ENCODE results near the gene XKR7. TPM values are rescaled to one million over a fixed set of nuclear protein-coding genes. Genes with fewer than 3 reads are reported as not detected.

The XKR7 gene
- total RNA-seq, 1 donor: under 0.01 TPM

DNA sequence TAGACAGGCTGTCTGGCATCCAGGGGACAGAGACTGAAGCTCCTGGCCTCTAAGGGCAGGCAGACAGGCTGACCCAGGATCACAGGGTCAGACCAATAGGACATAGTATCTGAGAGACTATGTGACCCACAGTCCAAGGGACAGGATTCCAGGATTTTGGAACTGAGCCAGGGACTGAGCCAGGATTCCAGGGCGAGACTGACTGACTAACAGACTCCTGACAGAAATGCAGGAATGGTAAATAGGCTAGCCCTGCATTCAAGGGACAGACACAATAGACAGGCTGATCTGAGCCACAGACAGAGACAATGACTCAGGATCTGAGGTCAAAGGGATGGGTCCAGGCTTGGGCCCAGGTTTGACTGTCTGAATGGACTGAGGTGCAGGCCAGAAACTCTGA, 19.8 kb downstream of the XKR7 start:
- no peak for DNase-seq (ENCODE audit: insufficient read length, low spot score, missing footprints)
- Histone ChIP-seq H3K4me3 (ENCODE audit: insufficient read depth, low read length) (no peak overlapping the region), H2AFZ (ENCODE audit: low read length) (no peak overlapping the region), H4K20me1 (ENCODE audit: insufficient read depth, low read length) (no peaks in the 10 kb centered on the region), H3K4me1 (ENCODE audit: insufficient read depth, low read length) (no peaks in the 10 kb centered on the region), H3K27ac (ENCODE audit: low read depth, low read length) (no peak overlapping the region), H3K9me3 (ENCODE audit: low read depth, low read length) (no peaks in the 10 kb centered on the region), H3K27me3 (ENCODE audit: insufficient read depth, low read length) (no peaks in the 10 kb centered on the region), H3K36me3 (ENCODE audit: insufficient read depth, low read length) (no peaks in the 10 kb centered on the region), H3K79me2 (ENCODE audit: insufficient read depth, low read length) (no peaks in the 10 kb centered on the region), H3K4me2 (ENCODE audit: insufficient read depth, low read length) (no peak overlapping the region)
- TF ChIP-seq, protein P1, sequence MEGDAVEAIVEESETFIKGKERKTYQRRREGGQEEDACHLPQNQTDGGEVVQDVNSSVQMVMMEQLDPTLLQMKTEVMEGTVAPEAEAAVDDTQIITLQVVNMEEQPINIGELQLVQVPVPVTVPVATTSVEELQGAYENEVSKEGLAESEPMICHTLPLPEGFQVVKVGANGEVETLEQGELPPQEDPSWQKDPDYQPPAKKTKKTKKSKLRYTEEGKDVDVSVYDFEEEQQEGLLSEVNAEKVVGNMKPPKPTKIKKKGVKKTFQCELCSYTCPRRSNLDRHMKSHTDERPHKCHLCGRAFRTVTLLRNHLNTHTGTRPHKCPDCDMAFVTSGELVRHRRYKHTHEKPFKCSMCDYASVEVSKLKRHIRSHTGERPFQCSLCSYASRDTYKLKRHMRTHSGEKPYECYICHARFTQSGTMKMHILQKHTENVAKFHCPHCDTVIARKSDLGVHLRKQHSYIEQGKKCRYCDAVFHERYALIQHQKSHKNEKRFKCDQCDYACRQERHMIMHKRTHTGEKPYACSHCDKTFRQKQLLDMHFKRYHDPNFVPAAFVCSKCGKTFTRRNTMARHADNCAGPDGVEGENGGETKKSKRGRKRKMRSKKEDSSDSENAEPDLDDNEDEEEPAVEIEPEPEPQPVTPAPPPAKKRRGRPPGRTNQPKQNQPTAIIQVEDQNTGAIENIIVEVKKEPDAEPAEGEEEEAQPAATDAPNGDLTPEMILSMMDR (IDR thresholded peaks at IDR 0.05; ENCODE audit: extremely low read depth, low read depth, low read length): no peak

DNA sequence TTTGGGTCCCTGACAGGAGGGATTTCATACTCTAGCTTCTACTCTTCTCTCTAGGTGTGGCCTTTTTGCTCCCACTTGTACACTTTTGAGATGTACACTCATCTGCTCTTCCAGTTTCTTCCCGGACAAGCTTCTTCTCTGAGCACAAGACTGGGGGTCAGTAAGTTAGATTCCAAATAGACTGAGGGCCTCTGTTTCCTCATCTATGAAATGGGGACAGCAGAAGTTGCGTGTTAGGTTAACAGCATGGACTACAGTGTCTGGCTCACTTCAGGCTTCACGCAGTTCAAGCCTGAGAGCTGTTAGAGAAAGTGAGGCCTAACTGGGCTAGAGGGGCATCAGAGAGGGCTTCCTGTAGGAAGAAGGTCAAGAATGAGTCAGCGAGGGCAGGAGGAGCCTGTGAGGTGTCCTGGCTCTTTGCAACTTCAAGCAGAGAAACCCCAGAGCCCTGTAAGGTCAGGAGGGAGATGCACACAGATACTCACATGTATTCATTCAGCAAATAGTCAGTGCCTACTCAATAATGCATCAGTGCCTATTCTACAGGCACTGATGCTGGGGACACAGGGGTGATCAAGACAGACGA, 20.6 kb downstream of the XKR7 start:
- Histone ChIP-seq H3K4me1 (ENCODE audit: insufficient read depth, low read length) (no peaks in the 10 kb centered on the region), H4K20me1 (ENCODE audit: insufficient read depth, low read length) (no peaks in the 10 kb centered on the region), H3K79me2 (ENCODE audit: insufficient read depth, low read length) (no peaks in the 10 kb centered on the region), H3K9me3 (ENCODE audit: low read depth, low read length) (no peaks in the 10 kb centered on the region), H3K4me3 (ENCODE audit: insufficient read depth, low read length) (no peak overlapping the region), H2AFZ (ENCODE audit: low read length) (no peak overlapping the region), H3K36me3 (ENCODE audit: insufficient read depth, low read length) (no peaks in the 10 kb centered on the region), H3K27ac (ENCODE audit: low read depth, low read length) (no peak overlapping the region), H3K27me3 (ENCODE audit: insufficient read depth, low read length) (peaks cover under 1% of the 10 kb centered on the region), H3K4me2 (ENCODE audit: insufficient read depth, low read length) (no peak overlapping the region)
- TF ChIP-seq, protein P1 (IDR thresholded peaks at IDR 0.05; ENCODE audit: extremely low read depth, low read depth, low read length): no peak
- no peak for DNase-seq (ENCODE audit: insufficient read length, low spot score, missing footprints)

DNA sequence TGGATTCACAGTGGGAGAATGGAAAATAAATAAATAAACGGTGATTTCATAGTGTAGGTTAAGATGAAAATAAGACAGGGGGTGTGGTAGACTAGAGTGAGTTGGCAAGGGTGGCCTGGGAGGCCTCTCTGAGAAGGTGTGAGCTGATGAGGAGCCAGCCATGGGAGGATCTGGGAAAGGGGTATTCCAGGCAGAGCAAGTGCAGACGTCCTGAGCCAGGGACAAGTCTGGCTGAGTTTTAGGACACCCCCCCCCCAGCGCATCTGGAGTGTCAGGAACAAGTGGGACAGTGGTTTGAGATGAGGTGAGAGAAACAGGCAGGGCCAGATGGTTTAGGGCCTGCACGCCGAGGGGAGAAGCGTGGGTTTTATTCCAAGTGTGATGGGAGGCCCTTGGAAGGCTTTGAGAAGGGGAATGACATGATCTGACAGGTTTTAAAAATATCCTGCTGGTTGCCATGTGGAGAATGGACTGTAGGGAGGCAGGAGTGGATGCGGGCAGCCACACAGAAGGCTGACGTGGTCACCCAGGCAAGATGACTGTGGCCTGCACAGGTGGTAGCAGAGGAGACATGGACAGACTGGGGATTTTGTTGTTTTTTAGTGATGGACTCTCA, 21.2 kb downstream of the XKR7 start:
- TF ChIP-seq, protein P1 (IDR thresholded peaks at IDR 0.05; ENCODE audit: extremely low read depth, low read depth, low read length): no peak
- H3K27ac ChIP-seq (ENCODE audit: low read depth, low read length): no peak overlapping the region
- DNase-seq (ENCODE audit: insufficient read length, low spot score, missing footprints): no peak

DNA sequence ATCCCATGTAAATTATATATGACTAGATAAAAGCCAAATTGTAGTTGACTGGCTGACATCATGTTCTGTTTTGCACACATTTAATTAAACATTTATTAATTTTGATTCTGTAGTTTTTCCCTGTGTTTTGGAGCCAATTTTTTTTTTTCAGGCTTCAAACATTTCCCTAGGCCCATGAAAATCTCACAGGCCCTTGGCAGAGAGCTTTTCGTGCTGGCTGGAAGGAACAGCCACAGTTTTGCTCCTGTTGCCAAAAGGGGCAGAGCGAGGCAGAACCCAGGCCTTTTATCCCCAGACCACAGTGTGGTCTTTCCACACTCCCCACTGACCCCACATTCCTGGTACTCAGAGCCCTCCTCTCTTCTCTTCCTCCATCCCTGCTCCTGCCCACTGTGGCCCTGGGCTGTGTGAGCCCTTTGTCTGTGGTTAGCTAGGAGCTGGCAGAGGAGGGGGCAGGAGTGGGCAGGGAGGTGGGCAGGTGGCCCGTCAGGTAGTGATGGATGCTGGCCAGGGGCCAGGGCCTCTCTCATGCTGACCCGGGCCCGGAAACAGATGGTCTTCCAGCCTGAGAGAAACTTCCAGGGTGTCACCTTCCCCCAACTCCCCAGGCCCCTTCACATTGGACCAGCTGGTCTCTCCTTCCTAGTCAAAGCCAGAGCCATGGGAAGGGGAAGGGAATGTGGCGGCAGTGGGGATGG, 22.8 kb downstream of the XKR7 start:
- no peaks in the 10 kb centered on the region for H3K36me3 ChIP-seq (ENCODE audit: insufficient read depth, low read length)
- H3K4me3 ChIP-seq (ENCODE audit: insufficient read depth, low read length): no peak overlapping the region
- H4K20me1 ChIP-seq (ENCODE audit: insufficient read depth, low read length): no peaks in the 10 kb centered on the region
- peaks cover 20% of the 10 kb centered on the region for H3K27me3 ChIP-seq (ENCODE audit: insufficient read depth, low read length)
- TF ChIP-seq, protein P1 (IDR thresholded peaks at IDR 0.05; ENCODE audit: extremely low read depth, low read depth, low read length): no peak
- no peaks in the 10 kb centered on the region for H3K4me1 ChIP-seq (ENCODE audit: insufficient read depth, low read length)
- H3K79me2 ChIP-seq (ENCODE audit: insufficient read depth, low read length): no peaks in the 10 kb centered on the region
- no peak overlapping the region for H3K4me2 ChIP-seq (ENCODE audit: insufficient read depth, low read length)
- no peak for DNase-seq (ENCODE audit: insufficient read length, low spot score, missing footprints)
- H3K9me3 ChIP-seq (ENCODE audit: low read depth, low read length): no peaks in the 10 kb centered on the region
- H2AFZ ChIP-seq (ENCODE audit: low read length): no peak overlapping the region
- H3K27ac ChIP-seq (ENCODE audit: low read depth, low read length): no peak overlapping the region

More for the DNA sequence above, 21.2 kb downstream of the XKR7 start:
- Histone ChIP-seq H3K9me3 (ENCODE audit: low read depth, low read length) (no peaks in the 10 kb centered on the region), H2AFZ (ENCODE audit: low read length) (no peak overlapping the region), H3K27me3 (ENCODE audit: insufficient read depth, low read length) (peaks cover 7% of the 10 kb centered on the region), H3K4me1 (ENCODE audit: insufficient read depth, low read length) (no peaks in the 10 kb centered on the region), H3K4me3 (ENCODE audit: insufficient read depth, low read length) (no peak overlapping the region), H3K36me3 (ENCODE audit: insufficient read depth, low read length) (no peaks in the 10 kb centered on the region), H4K20me1 (ENCODE audit: insufficient read depth, low read length) (no peaks in the 10 kb centered on the region), H3K4me2 (ENCODE audit: insufficient read depth, low read length) (no peak overlapping the region), H3K79me2 (ENCODE audit: insufficient read depth, low read length) (no peaks in the 10 kb centered on the region)

Measured in osteoblast (primary cell).